CD14-positive monocyte (primary cell): ENCODE results near the gene ASAP3. TPM values are rescaled to one million over a fixed set of nuclear protein-coding genes. Genes with fewer than 3 reads are reported as not detected.

Source experiments
- DNase-seq, 3 donors: peaks; one replicate each; pipeline ENCODE4 v3.0.0-alpha.2; 2011 to 2022
- H2AFZ ChIP-seq: 2 replicates; pipeline ENCODE4 v1.6.0; 2012; ENCODE audit warnings: mild to moderate bottlenecking, low read depth, low read length, inconsistent platforms; ENCODE audit not compliant: insufficient read depth, poor library complexity, severe bottlenecking
- H3K27ac ChIP-seq, 2 donors: 1 replicate in 1 of 2; 2 replicates in 1 of 2; pipeline ENCODE4 v1.5.1; 2012 to 2013; ENCODE audit warnings: low read length in 2 of 2, control low read depth in 1 of 2, inconsistent platforms in 1 of 2, low read depth in 1 of 2, mild to moderate bottlenecking in 1 of 2
- H3K27me3 ChIP-seq, 2 donors: one replicate each; pipeline versions ENCODE4 v1.6.0 to v1.6.1; 2011 to 2013; ENCODE audit warnings: low read length in 2 of 2; ENCODE audit not compliant: control insufficient read depth in 2 of 2, insufficient read depth in 2 of 2
- H3K36me3 ChIP-seq, 2 donors: replicated peaks in 1 of 2; 1 replicate in 1 of 2; 2 replicates in 1 of 2; pipeline versions ENCODE4 v1.5.1 to v1.6.1; 2012 to 2013; ENCODE audit warnings: low read length in 2 of 2, control low read depth in 1 of 2, inconsistent platforms in 1 of 2, mild to moderate bottlenecking in 1 of 2; ENCODE audit not compliant: insufficient read depth in 2 of 2, control insufficient read depth in 1 of 2
- H3K4me1 ChIP-seq, 2 donors: 1 replicate in 1 of 2; 2 replicates in 1 of 2; pipeline versions ENCODE4 v1.5.1 to v1.6.1; 2012 to 2013; ENCODE audit warnings: low read length in 2 of 2, control low read depth in 1 of 2, inconsistent platforms in 1 of 2, mild to moderate bottlenecking in 1 of 2, moderate library complexity in 1 of 2; ENCODE audit not compliant: insufficient read depth in 2 of 2, control insufficient read depth in 1 of 2
- H3K4me2 ChIP-seq: replicated peaks from 2 replicates; pipeline ENCODE3; 2012; ENCODE audit warnings: low read length, moderate library complexity, mild to moderate bottlenecking; ENCODE audit not compliant: poor library complexity, severe bottlenecking; ENCODE audit errors: extremely low read depth
- H3K4me3 ChIP-seq, 3 experiments: fragments of 200-600 bp in 1 of 3; sonication (generic) in 1 of 3; replicated peaks in 1 of 3; 1 replicate in 2 of 3; 2 replicates in 1 of 3; pipeline ENCODE4 v1.5.1; 2011 to 2013; ENCODE audit warnings: low read length in 3 of 3, mild to moderate bottlenecking in 3 of 3, control low read depth in 2 of 3, low read depth in 2 of 3, inconsistent platforms in 1 of 3, moderate library complexity in 1 of 3
- H3K79me2 ChIP-seq: 2 replicates; pipeline ENCODE4 v1.6.0; 2012; ENCODE audit warnings: mild to moderate bottlenecking, control low read depth, inconsistent platforms, low read length, moderate library complexity; ENCODE audit not compliant: insufficient read depth
- H3K9ac ChIP-seq: 2 replicates; pipeline ENCODE4 v1.6.0; 2017; ENCODE audit warnings: low read length, mild to moderate bottlenecking; ENCODE audit not compliant: insufficient read depth, poor library complexity, severe bottlenecking
- H3K9me3 ChIP-seq, 2 donors: replicated peaks in 1 of 2; 1 replicate in 1 of 2; 2 replicates in 1 of 2; pipeline versions ENCODE4 v1.5.1 to v1.6.1; 2012 to 2013; ENCODE audit warnings: low read length in 2 of 2, control low read depth in 1 of 2; ENCODE audit not compliant: control insufficient read depth in 1 of 2, insufficient read depth in 1 of 2
- H4K20me1 ChIP-seq: 2 replicates; pipeline ENCODE4 v1.6.0; 2012; ENCODE audit warnings: mild to moderate bottlenecking, low read length, control low read depth, moderate library complexity; ENCODE audit not compliant: insufficient read depth
- H3K27ac Mint-ChIP-seq, 7 donors: one replicate each; pipeline ENCODE4 v1.8.0; 2020; ENCODE audit warnings: mild to moderate bottlenecking in 7 of 7, mixed read lengths in 7 of 7, moderate library complexity in 6 of 7, inconsistent platforms in 2 of 7
- H3K27me3 Mint-ChIP-seq, 3 donors: one replicate each; pipeline ENCODE4 v1.8.0; 2021 to 2022; ENCODE audit warnings: low read depth in 3 of 3, mild to moderate bottlenecking in 3 of 3, mixed read lengths in 3 of 3, moderate library complexity in 3 of 3, inconsistent platforms in 1 of 3
- H3K36me3 Mint-ChIP-seq, 2 donors: one replicate each; pipeline ENCODE4 v1.8.0; 2020; ENCODE audit warnings: mixed read lengths in 2 of 2, inconsistent platforms in 1 of 2, mild to moderate bottlenecking in 1 of 2
- H3K4me1 Mint-ChIP-seq: one replicate; pipeline ENCODE4 v1.8.0; 2020; ENCODE audit warnings: mild to moderate bottlenecking, mixed read lengths
- H3K4me3 Mint-ChIP-seq, 2 donors: one replicate each; pipeline ENCODE4 v1.8.0; 2020; ENCODE audit warnings: mild to moderate bottlenecking in 2 of 2, mixed read lengths in 2 of 2, moderate library complexity in 1 of 2
- H3K9me3 Mint-ChIP-seq, 7 donors: one replicate each; pipeline ENCODE4 v1.8.0; 2020 to 2022; ENCODE audit warnings: mixed read lengths in 7 of 7, mild to moderate bottlenecking in 6 of 7, moderate library complexity in 6 of 7, inconsistent platforms in 2 of 7
- WGBS: methylation state at CpG from one replicate; pipeline ENCODE4 v1.1.5; 2013; ENCODE audit warnings: missing lambda C conversion rate; ENCODE audit not compliant: insufficient coverage; 5-methylcytosine and 5-hydroxymethylcytosine counted together
- intact Hi-C, 2 donors: fragments of 100-400 bp; cut with micrococcal nuclease; formaldehyde crosslinking; loops; one replicate each; pipeline versions ENCODE4 v1.15.0 to v1.15.1; 2023
- polyA plus RNA-seq, 3 donors: library from polyadenylated mRNA; depleted of rRNA in 1 of 3; unstranded in 2 of 3; stranded (reverse) in 1 of 3; fragments of 300-500 nt in 2 of 3; fragments of >200 nt in 1 of 3; fragmentation: Illumina TruSeq in 2 of 3; gene quantifications; 1 replicate in 2 of 3; 2 replicates in 1 of 3; pipeline ENCODE4 v1.2.3, GENCODE V29; 2012 to 2021
- TF ChIP-seq, protein P1 (sequence below): fragments of 200-600 bp; IDR thresholded peaks from one replicate; pipeline ENCODE4 v1.8.0; 2022; ENCODE audit warnings: antibody characterized with exemption, mild to moderate bottlenecking

The ASAP3 gene
- polyA plus RNA-seq, 3 donors, result 0.27 to 1.1 TPM; not detected in 1

GRCh38 chr1:23472351-23473036, 11.5 kb downstream of the ASAP3 start:
- Histone ChIP-seq H3K4me2 (no peak overlapping the region), H3K9ac (no peak overlapping the region), H3K4me3 (no peak overlapping the region), H3K79me2 (no peaks in the 10 kb centered on the region), H4K20me1 (no peaks in the 10 kb centered on the region), H3K4me1 (no peaks in the 10 kb centered on the region), H3K9me3 (no peaks in the 10 kb centered on the region), H2AFZ (no peak overlapping the region), H3K27me3 (no peaks in the 10 kb centered on the region), H3K36me3 (no peaks in the 10 kb centered on the region), H3K27ac (no peak overlapping the region)
- Mint-ChIP-seq H3K4me3 (no peak overlapping the region), H3K9me3 (peaks cover 0 to 1% (median 0%) of the 10 kb centered on the region in 7 donors), H3K27ac (no peak overlapping the region), H3K4me1 (no peaks in the 10 kb centered on the region), H3K36me3 (no peaks in the 10 kb centered on the region), H3K27me3 (peaks cover 5 to 12% (median 8%) of the 10 kb centered on the region in 3 donors)
- DNase-seq, result no peak
- WGBS, result 94% methylated on average over 5 of the region's 5 CpGs
- TF ChIP-seq, protein P1, sequence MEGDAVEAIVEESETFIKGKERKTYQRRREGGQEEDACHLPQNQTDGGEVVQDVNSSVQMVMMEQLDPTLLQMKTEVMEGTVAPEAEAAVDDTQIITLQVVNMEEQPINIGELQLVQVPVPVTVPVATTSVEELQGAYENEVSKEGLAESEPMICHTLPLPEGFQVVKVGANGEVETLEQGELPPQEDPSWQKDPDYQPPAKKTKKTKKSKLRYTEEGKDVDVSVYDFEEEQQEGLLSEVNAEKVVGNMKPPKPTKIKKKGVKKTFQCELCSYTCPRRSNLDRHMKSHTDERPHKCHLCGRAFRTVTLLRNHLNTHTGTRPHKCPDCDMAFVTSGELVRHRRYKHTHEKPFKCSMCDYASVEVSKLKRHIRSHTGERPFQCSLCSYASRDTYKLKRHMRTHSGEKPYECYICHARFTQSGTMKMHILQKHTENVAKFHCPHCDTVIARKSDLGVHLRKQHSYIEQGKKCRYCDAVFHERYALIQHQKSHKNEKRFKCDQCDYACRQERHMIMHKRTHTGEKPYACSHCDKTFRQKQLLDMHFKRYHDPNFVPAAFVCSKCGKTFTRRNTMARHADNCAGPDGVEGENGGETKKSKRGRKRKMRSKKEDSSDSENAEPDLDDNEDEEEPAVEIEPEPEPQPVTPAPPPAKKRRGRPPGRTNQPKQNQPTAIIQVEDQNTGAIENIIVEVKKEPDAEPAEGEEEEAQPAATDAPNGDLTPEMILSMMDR, result no peak
- intact Hi-C loops, result no loop called here

DNA sequence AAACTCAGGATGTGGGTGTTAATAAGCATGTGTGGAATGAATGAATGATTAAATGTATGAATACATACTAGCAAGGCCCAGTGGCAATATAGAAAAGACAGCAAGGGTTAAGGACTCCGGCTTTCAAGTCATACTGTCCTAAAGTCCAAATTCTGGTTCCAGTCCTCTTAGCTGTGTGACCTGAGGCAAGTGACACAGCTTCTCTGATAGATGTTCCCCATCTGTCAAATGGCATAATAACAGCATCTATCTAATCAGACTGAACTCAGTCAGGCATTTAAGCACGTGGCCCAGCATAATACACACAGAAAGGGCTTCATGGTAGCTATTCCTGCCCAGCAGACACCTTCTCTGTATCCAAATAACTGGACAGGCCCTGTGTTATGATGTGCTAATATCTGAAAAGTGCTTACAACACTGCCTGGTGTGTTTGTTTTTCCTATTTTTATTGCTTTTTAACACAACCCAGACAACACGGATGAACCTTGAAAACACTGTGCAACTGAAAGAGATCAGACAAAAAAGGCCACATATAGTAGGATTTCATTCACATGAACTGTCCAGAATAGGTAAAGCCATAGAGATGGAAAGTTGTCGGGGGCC, 12.4 kb downstream of the ASAP3 start:
- Histone ChIP-seq H3K4me2 (no peak overlapping the region), H2AFZ (no peak overlapping the region), H3K27ac (no peak overlapping the region), H3K79me2 (no peaks in the 10 kb centered on the region), H3K9ac (no peak overlapping the region), H3K4me3 (no peak overlapping the region), H3K27me3 (no peaks in the 10 kb centered on the region), H3K36me3 (no peaks in the 10 kb centered on the region), H3K9me3 (no peaks in the 10 kb centered on the region), H3K4me1 (no peaks in the 10 kb centered on the region), H4K20me1 (no peaks in the 10 kb centered on the region)
- DNase-seq, result no peak
- TF ChIP-seq, protein P1, result no peak
- Mint-ChIP-seq H3K27ac (no peak overlapping the region), H3K27me3 (peaks cover 5 to 11% (median 8%) of the 10 kb centered on the region in 3 donors), H3K9me3 (peaks cover 0 to 1% (median 0%) of the 10 kb centered on the region in 7 donors), H3K4me3 (no peak overlapping the region), H3K4me1 (no peaks in the 10 kb centered on the region), H3K36me3 (no peaks in the 10 kb centered on the region)
- intact Hi-C loops, result no loop called here
- WGBS, result 82% methylated on average over 2 of the region's 4 CpGs
